ENCODE results near the gene C12orf56. TPM values are rescaled to one million over a fixed set of nuclear protein-coding genes. Genes with fewer than 3 reads are reported as not detected.
"Not testable (repeated sequence)": the region's sequence is repeated elsewhere in the genome, so short reads cannot be mapped to it uniquely, and the experiment has no call there.

C12orf56 gene
- polyA plus RNA-seq, 3 donors: 1.00 to 1.4 (median 1.4) TPM

DNA sequence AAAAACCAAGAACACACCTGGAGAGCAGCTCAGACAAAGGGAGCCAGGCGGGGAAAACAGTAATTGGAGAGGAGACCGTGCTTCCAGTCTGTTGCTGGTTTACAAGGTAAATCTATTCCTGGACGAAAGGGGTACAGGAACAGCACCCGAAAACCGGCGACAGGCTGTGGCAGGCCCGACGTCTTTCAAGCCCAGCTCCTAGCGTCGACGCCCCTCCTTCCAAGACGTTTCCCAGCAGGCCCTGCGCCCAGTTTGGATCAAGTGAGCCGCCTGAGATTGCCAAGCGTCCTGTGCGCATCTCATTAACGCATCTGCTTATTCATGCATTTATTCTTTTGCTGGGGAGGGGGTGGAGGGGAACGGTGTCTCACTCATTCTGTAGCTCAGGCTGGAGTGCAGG is 1.4 kb downstream of the C12orf56 start:
- DNase-seq (ENCODE audit: low read depth in 3 of 3, low spot score in 2 of 3): no peak

DNA sequence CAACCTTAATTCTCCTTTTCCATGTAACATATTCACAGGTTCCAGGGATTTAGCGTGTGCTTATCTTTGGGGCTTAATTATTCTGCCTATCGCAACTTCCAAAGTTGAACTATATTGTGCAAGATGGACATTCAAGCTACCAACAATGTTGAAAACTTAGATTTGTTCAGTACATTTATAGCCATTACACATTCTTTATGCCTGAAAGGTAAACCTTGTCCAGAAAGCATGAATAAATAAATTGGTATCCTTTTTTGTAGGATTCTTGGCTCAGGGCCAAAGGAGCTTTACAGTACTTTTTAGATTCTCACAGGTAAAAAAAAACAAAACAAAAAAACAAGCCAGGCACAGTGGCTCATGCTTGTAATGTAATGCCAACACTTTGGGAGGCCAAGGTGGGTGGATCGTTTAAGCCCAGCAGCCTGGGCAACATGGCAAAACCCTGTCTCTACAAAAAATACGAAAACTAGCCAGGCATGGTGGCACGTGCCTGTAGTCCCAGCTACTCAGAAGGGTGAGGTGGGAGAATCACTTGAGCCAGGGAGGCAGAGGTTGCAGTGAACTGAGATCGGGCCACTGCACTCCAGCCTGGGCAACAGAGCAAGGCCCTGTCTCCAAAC is 3.3 kb downstream of the C12orf56 start:
- DNase-seq (ENCODE audit: low read depth in 3 of 3, low spot score in 2 of 3): no peak

DNA sequence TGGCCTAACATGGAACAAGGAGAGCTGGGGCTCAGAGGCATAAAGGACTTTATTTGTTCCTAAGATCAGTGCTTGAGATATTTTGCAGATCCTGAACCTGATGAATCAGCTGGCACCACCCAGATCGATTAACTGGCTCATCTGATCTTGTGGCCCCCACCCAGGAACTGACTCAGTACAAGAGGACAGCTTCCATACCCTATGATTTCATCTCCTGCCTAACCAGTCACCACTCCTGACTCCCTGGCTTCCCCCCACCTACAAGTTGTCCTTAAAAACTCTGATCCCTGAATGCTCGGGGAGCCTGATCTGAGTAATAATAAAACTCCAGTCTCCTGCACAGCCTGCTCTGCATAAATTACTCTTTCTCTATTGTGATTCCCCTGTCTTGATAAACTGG is 5.1 kb downstream of the C12orf56 start:
- DNase-seq (ENCODE audit: low read depth in 3 of 3, low spot score in 2 of 3): no peak

DNA sequence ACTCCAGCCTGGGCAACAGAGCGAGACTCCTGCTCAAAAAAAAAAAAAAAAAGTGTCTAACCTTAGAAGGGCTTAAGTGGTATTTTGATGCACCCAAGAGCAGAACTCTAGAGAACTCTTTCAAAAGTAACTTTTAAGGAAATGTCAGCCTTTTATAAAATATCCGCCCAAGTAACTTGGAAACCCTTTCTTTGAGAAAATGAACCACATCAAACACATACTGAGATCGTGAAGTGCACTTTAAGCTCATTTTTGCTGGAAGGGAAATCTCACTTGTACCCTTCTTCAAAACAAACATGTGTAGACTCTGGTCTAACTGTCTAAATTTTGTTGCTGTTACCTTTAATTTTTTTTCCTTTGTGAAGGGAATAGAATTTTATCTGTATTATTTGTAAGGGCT is 5.5 kb downstream of the C12orf56 start:
- no peak for DNase-seq (ENCODE audit: low read depth in 3 of 3, low spot score in 2 of 3)

DNA sequence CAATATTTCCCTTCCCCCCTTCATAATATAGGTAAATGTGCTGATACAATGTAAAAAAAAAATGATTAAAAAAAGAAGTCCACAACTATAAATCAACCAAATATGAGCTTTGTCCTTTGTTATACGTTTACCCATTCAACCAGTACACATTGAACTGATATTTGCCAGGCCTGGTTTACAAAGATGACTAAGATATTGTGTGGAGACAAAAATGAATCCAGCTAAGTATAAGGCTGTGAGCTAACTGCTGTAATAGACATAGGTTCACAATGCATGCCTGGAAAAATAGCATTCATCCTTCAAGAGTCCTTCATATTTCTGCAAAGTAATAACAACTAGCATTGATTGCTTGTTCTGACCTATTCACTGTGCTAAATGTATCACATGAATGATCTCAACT is 6.9 kb downstream of the C12orf56 start:
- no peak for DNase-seq (ENCODE audit: low read depth in 3 of 3, low spot score in 2 of 3)

DNA sequence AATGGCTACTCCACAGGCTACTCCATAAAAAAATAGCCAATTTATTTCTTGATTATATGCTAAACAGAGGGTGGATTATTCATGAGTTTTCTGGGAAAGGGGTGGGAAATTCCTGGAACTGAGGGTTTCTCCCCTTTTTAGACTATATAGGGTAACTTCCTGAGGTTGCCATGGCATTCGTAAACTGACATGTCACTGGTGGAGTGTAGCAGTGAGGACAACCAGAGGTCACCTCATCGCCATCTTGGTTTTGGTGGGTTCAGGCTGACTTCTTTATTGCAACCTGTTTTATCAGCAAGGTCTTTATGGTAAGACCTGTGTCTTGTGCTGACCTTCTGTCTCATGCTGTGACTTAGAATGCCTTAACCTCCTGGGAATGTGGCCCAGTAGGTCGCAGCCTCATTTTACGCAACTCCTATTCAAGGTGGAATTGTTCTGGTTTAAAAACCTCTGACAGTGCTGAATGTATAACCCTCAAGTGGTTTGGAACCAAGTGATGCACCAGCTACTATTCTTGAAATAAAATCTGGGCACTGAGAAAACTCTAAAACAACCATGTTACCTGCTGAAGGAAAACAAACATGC is 27.7 kb downstream of the C12orf56 start:
- no peak for DNase-seq (ENCODE audit: low read depth in 3 of 3, low spot score in 2 of 3)

DNA sequence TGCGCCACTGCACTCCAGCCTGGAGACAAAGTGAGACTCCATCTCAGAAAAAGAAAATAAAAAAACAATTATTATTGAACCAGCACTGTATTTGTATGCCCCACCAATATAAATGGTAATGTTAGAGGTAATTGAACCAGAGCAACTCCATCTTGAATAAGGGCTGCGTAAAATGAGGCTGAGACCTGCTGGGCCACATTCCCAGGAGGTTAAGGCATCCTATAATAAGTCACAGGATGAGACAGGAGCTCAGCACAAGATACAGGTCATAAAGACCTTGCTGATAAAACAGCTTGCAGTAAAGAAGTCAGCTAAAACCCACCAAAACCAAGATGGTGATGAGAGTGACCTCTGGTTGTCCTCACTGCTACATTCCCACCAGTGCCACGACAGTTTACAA is 29.4 kb downstream of the C12orf56 start:
- not testable (repeated sequence) for DNase-seq (ENCODE audit: low read depth in 3 of 3, low spot score in 2 of 3)

DNA sequence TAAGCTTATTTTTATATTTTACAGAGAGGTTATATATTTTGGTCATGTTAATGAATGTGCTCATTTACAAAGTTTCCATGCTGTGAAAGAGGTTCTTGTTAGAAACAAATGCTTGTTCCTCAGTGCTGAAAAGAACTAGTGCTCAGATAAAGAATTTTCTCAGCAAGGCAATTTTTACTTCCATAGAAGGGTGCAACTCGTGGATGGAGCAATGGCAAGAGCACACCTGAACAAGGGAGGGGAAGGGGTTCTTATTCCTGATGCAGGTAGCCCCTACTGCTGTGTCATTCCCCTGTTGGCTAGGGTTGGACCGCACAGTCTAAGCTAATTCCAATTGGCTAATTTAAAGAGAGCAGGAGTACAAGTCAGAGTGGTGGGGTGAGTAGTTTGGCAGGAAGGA is 34.3 kb downstream of the C12orf56 start:
- DNase-seq (ENCODE audit: low read depth in 3 of 3, low spot score in 2 of 3): not testable (repeated sequence)

DNA sequence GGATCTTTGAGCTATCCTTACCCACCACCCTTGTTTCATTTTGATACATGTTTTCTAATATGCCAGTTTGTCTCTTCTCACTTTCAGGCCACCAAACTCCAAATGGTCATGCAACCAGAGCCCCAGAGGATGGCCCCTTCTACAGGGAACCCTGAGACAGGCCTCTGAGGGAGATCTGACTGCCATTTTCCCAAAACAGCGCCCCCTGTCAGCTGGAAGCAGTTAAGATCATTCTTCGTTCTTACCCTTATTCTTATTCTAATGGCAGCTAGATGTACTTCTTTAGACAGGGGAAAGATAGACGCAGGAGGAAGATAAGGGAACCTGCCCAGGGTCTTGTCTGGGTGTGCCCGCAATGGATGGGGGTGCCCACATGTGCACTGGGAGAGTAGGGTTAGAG is 38.4 kb downstream of the C12orf56 start:
- no peak for DNase-seq (ENCODE audit: low read depth in 3 of 3, low spot score in 2 of 3)

DNA sequence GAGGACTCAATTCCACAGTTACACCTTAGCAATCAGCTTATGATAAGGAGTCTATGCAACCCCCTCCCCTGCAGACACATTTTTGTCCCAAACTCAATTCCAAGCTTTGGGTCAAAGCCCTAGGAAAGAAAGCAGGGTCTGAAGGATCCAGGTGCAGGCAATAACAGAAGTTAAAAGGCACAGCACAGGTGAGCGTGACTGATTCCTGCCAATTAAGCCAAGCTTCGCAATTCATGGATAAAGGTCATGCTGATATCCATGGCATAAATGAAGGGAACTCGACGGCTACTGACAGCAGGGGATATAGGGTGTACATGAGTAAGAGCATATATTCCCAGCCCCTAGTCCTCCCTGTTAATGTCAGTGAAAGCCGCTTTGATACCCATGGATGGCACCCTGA is 39.3 kb downstream of the C12orf56 start:
- DNase-seq (ENCODE audit: low read depth in 3 of 3, low spot score in 2 of 3): no peak

DNA sequence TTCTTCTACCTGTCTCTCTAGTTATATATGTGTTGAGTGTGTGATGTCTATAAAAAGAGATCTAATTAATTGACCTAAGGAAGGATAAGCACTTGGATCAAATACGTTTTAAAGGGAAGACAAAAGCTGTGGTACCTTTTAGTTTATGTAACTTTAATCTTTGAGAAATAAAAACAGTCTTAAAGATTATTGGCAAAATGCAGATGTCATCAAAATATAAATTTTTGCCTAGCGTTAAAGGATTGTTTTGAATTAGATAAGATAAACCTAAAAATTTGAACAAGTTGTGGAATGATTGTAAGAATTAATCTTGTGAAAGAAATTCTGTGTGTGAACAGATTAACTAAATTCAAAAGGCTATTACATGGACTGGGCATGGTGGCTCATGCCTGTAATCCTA is 42.9 kb downstream of the C12orf56 start:
- no peak for DNase-seq (ENCODE audit: low read depth in 3 of 3, low spot score in 2 of 3)

DNA sequence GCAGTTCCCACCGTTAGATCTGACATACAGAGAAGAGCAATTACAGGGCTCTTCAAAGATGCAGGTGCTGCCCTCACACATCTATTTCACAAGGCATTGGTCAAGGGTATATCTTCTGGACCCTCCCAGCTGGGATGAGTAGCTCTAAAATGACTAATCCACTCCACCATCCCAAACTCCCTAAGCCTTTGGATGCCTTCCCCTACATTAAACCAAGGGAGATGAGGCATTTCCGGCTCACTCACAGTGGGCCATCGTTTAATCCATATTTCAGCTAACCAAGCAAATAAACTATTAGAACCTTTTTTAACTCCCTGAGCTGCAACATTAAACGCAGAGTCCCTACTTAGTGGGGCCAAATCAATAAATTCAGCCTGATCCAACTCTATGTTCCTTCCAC is 45.9 kb downstream of the C12orf56 start:
- not testable (repeated sequence) for DNase-seq (ENCODE audit: low read depth in 3 of 3, low spot score in 2 of 3)

DNA sequence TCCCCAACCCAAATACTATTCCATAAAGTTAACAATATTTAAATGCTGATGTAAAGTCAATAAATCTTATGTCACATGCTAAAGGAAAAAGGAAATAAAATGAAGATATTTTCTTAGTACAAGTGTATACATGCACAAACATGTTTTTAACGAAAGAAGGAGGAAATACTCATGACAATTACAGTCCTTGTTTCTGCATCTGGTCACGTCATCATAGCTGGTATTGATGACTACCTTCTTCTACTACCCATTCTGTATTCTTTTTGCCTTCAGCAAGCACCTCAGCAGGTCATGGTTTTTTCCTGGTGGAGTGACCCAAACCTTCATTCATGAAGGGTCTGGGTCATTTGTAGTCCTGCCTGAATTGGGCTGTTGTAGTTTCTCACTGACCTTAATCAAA is 50.0 kb downstream of the C12orf56 start:
- not testable (repeated sequence) for DNase-seq (ENCODE audit: low read depth in 3 of 3, low spot score in 2 of 3)

DNA sequence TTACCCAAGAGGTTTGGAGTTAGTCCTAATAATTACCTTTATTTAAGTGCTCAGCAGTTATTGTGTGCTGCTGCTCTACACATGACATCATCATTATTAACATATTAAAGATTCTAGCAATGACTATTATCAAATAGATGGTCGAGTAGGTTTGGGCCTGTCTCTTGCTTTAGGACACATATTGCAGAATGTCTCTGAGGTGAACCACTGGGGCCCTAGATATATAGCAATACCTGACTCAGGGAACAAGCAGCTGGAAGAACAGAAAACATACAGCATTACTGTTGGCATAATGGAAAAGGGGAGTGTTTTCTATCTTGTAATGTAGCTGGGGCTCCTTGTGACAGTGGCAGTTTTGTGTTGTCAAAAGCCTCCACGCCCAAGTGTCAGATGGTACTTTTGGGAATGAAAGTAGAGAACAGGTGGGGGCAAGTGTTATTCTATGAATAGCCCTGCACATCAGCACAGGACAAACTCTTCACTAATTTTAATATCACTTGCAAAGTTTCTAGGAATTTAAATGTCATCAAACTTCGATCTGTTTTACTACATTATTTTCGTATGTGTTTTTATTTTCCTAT is 54.6 kb downstream of the C12orf56 start:
- DNase-seq (ENCODE audit: low read depth in 3 of 3, low spot score in 2 of 3): no peak

DNA sequence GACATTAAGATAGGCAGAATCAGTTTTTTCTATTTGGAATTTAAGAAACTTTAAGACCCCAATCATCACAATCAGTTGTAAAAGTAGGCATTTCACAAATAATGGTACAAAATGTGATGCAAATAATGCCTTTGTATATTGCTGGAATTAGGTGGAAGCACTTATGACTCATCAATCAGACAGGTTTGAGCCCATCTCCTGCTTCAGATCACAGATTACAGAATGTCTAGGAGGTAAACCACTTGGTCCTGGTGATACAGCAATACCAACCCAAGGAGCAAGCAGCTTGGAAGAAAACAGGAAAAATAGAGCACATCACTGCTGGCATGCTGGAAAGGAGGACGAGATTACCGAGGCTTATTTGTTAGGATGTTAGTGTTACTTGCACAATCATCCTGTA is 57.6 kb downstream of the C12orf56 start:
- no peak for DNase-seq (ENCODE audit: low read depth in 3 of 3, low spot score in 2 of 3)

DNA sequence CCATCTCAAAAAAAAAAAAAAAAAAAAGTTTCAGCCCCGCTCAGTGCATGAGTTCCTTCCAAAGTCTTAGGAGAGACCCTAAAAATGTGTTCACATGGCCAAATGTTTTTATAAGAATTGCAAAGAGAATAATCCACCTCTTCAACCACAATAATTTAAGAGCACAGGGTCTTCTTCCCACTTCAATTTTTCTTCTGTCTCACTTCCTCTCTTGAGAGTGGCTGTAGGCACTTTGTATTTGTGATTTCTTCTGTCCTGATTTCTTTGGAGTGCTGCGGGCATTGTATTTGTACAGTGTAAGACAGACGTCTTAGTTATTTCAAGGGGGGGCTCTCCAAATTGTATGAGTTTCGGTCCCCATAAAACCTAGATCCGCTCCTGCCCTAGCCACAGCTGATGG is 58.3 kb downstream of the C12orf56 start:
- no peak for DNase-seq (ENCODE audit: low read depth in 3 of 3, low spot score in 2 of 3)

DNA sequence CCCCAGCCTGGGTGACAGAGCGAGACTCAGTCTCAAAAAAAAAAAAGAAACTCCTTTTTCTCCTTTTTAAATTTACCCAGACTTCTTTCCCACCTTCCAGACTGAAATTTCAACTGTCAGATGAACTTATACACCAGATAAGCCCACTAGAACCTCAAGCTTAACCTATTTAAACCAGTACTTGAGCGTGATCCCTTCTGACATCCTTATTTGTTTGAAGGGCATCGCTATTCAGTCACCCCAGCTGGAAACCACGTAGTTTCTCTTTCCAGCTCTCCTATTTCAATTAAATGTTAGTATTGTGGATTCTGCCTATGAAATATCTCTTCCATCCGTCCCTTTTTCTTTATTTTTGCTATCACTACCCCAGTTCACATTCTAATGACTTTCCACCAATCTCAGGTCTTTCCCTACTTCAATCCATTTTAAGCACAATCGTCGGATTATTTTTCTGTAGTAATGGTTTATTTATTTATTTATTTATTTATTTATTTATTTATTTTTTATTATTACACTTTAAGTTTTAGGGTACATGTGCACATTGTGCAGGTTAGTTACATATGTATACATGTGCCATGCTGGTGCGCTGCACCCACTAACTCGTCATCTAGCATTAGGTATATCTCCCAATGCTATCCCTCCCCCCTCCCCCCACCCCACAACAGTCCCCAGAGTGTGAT is 61.4 kb downstream of the C12orf56 start:
- not testable (repeated sequence) for DNase-seq (ENCODE audit: low read depth in 3 of 3, low spot score in 2 of 3)

DNA sequence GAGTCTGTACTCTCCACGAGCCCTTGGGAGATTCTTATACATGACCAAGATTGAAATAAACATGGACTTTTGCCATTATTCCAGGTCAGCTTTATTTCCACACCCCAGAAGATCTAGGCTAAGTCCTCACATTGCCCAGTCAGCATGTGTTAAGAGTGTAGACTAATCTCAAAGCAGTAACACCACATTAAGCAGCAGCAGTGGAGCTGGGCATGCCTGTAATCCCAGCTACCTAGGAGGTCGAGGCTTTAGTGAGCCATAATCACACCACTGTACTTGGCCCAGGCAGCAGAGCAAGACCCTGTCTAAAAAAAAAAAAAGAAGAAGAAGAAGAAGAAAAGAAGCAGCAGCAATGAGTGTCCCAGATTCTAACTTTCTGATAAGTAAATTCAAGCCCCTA is 65.5 kb downstream of the C12orf56 start:
- DNase-seq (ENCODE audit: low read depth in 3 of 3, low spot score in 2 of 3): no peak

DNA sequence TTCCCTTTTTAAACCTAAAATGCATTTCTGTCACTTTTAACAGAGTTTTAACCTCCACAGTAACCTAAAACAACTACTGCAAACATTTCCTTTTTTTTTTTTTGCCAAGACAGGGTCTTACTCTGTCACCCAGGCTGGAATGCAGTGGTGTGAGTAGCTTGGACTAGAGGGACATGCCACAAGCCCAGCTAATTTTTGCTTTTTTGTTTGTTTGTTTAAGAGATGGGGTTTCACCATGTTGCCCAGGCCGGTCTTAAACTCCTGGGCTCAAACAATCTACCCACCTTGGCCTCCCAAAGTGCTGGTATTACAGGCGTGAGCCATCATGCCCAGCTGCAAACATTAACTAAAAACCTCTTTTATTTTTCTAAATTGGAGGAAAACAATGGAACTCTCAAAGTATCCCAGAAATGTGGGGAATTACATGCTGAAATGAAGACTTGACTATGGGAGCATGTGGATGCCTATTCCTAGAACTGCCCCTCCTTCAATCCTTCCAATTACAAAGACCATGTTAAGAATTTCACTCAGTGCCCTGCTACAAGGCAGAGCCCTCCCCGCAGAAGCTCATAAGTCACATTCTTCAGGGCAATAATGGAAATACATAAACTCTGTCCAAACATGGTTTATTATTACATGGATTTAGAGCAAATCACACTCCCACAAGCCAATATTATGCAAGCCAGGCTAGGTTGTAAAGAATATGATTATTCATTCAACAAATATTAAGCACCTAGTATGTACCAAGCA is 66.9 kb downstream of the C12orf56 start:
- DNase-seq (ENCODE audit: low read depth in 3 of 3, low spot score in 2 of 3): no peak

DNA sequence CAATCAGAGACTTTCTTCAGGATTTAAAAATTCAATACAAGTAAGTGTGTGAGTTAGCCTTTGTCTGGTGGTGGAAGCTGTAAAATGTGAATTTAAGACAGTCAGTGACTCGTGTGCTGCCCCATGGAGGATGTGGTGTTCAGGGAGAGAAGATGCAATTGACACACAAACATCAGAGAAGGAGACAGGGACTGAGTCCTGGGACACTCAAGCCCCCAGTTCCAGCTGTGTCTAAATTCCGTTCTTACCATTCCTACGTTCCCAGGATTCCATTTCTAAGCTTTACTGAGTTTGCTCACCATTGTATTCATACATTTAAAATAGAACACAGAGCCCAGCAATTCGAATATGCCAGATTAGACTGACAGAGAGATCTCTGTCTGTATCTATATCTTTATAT is 67.6 kb downstream of the C12orf56 start:
- no peak for DNase-seq (ENCODE audit: low read depth in 3 of 3, low spot score in 2 of 3)

DNA sequence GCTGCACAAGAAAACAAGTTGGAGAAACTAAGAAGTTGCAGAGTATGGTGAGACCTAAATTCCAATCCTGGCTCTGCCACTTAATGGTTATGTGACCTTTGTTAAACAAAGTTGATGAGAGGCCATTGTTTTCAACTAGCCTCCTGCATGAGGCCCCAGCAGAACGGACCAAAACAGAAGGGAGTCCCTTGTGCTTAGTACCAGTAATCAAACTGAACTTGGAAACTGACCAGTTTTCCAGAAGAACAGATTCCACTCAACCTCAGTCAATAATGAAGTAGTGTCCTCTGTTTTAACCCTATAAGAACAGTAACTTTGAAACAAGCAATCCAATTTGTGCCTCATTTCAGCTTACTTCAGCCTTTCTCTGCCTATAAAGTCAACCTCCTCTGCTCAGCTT is 69.9 kb downstream of the C12orf56 start:
- no peak for DNase-seq (ENCODE audit: low read depth in 3 of 3, low spot score in 2 of 3)

All from right renal cortex interstitium (tissue), 3 donors.